Sigmoid colon (tissue), 7 donors: ENCODE data around the gene ZNF217. TPM values are rescaled to one million over a fixed set of nuclear protein-coding genes. Genes with fewer than 3 reads are reported as not detected.
"Not testable (repeated sequence)": the region's sequence is repeated elsewhere in the genome, so short reads cannot be mapped to it uniquely, and the experiment has no call there.

Experiments used
- DNase-seq: peaks from one replicate; pipeline ENCODE4 v3.0.0-alpha.2; 2019
- H3K27ac ChIP-seq, 4 donors: fragments of 200-600 bp; sonication (generic); one replicate each; pipeline ENCODE4 v1.5.1; 2016 to 2019; ENCODE audit warnings: mild to moderate bottlenecking in 1 of 4
- H3K27me3 ChIP-seq, 3 donors: fragments of 200-600 bp; sonication (generic); one replicate each; pipeline ENCODE4 v1.5.1; 2019; ENCODE audit warnings: mild to moderate bottlenecking in 1 of 3
- H3K36me3 ChIP-seq, 4 donors: fragments of 200-600 bp; sonication (generic); one replicate each; pipeline ENCODE4 v1.5.1; 2016 to 2019
- H3K4me1 ChIP-seq, 4 donors: fragments of 200-600 bp; sonication (generic); one replicate each; pipeline ENCODE4 v1.5.1; 2017 to 2019
- H3K4me3 ChIP-seq, 4 donors: fragments of 200-600 bp; sonication (generic); one replicate each; pipeline ENCODE4 v1.5.1; 2017 to 2019; ENCODE audit warnings: mild to moderate bottlenecking in 2 of 4, moderate library complexity in 1 of 4
- H3K9me3 ChIP-seq, 4 donors: fragments of 200-600 bp in 3 of 4; sonication (generic) in 3 of 4; one replicate each; pipeline versions ENCODE4 v1.5.1 to v1.6.1; 2013 to 2019
- EP300 ChIP-seq, 4 donors: sonication (generic); formaldehyde crosslinking; IDR thresholded peaks; one replicate each; pipeline ENCODE4 v1.6.1; 2017; ENCODE audit warnings: antibody characterized with exemption in 4 of 4
- POLR2A ChIP-seq, 2 donors: fragments of 450-650 bp; IDR thresholded peaks; one replicate each; pipeline ENCODE4 v1.6.1; 2016; ENCODE audit warnings: antibody characterized with exemption in 2 of 2, mild to moderate bottlenecking in 2 of 2, moderate library complexity in 2 of 2
- POLR2AphosphoS5 ChIP-seq, 4 donors: sonication (generic); formaldehyde crosslinking; IDR thresholded peaks; one replicate each; pipeline ENCODE4 v1.6.1; 2017; ENCODE audit warnings: antibody characterized with exemption in 4 of 4
- WGBS, 2 donors: extraction: QIAGEN DNeasy Blood & Tissue Kit; methylation state at CpG; one replicate each; pipeline ENCODE4 v1.1.7; 2013; 5-methylcytosine and 5-hydroxymethylcytosine counted together
- intact Hi-C: fragments of 100-400 bp; cut with DNase I; formaldehyde crosslinking; loops from one replicate; pipeline ENCODE4 v1.15.1; 2023
- polyA plus RNA-seq, 3 donors: library from polyadenylated mRNA; stranded (reverse); fragments of 200-250 nt; gene quantifications; one replicate each; pipeline ENCODE4 v1.2.3, GENCODE V29; 2013
- total RNA-seq, 4 donors: library from RNA; depleted of rRNA; stranded (reverse); fragments of >200 nt; gene quantifications; one replicate each; pipeline ENCODE4 v1.1.0, GENCODE V29; 2016
- TF ChIP-seq, protein P1 (sequence below), 4 experiments: fragments of 450-650 bp in 3 of 4; fragments of 200-600 bp in 1 of 4; IDR thresholded peaks; one replicate each; pipeline ENCODE4 v1.5.1; 2016 to 2019; ENCODE audit warnings: antibody characterized with exemption in 4 of 4, mild to moderate bottlenecking in 3 of 4, moderate library complexity in 2 of 4
- donor health status: healthy with polysubstance abuse.
- donor health status: Bipolar disorder and iron deficiency.
- donor health status: healthy.

Gene ZNF217
- total and polyA plus RNA-seq, 7 donors, result 11.4 to 27.0 (median 18.4) TPM

DNA sequence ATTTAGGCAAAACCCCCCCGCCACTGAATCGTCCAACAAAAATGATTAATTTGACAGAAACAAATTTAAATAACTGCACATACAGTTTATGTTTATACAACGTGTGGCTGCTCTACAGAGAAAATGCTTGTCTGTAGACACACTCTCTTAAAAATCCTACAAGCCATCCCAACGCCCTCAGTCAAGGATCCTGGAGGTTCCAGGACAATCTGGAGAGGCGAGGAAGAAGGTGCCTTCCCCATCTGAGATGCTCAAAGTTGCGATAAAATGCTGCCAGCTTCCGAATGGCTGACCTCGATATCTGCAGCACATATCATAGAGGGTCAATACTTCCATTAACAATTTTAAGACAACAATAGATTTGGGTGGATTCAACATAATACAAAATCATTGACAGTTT, 25.3 kb downstream of the ZNF217 start:
- WGBS, 2 donors, result 87 to 93% methylated on average over 8 of the region's 8 CpGs
- intact Hi-C loops, result no loop called here
- no peak for DNase-seq

DNA sequence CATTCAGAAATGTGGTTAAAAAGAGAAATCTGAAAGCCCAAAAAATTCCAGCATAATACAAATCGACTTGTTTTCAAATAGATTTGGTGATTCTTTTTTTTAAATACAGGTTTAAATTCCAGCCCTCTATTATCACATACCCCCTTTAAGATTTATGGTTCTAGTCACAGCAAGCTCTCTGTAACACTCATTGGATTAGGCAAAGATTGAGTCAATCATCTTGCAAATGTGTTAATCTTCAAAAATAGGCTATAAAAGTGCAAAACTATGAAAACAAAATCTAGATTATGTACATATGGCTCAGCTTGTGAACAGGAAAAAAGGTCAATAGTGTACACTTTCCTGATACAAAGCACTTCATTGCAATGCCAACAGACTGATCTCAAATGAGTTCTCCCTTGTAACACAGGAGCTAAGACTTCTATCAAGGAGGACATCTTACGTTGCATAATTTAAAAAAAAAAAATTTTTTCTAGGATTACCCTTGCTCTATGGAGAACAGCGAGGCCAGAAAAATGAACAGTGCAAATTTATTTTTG, 26.2 kb downstream of the ZNF217 start:
- peaks cover 0 to 27% (median 4%) of the 10 kb centered on the region in 4 donors for H3K36me3 ChIP-seq
- no peak for DNase-seq
- intact Hi-C loops, result no loop called here
- WGBS, 2 donors, result 87 to 89% methylated on average over 3 of the region's 3 CpGs
- no peak overlapping the region for H3K4me3 ChIP-seq
- peaks cover 0 to 17% (median 13%) of the 10 kb centered on the region in 4 donors for H3K4me1 ChIP-seq
- TF ChIP-seq EP300 (IDR thresholded peaks at IDR 0.05) (no peak), POLR2A (IDR thresholded peaks at IDR 0.05) (no peak), POLR2AphosphoS5 (IDR thresholded peaks at IDR 0.05) (no peak)
- TF ChIP-seq, protein P1, sequence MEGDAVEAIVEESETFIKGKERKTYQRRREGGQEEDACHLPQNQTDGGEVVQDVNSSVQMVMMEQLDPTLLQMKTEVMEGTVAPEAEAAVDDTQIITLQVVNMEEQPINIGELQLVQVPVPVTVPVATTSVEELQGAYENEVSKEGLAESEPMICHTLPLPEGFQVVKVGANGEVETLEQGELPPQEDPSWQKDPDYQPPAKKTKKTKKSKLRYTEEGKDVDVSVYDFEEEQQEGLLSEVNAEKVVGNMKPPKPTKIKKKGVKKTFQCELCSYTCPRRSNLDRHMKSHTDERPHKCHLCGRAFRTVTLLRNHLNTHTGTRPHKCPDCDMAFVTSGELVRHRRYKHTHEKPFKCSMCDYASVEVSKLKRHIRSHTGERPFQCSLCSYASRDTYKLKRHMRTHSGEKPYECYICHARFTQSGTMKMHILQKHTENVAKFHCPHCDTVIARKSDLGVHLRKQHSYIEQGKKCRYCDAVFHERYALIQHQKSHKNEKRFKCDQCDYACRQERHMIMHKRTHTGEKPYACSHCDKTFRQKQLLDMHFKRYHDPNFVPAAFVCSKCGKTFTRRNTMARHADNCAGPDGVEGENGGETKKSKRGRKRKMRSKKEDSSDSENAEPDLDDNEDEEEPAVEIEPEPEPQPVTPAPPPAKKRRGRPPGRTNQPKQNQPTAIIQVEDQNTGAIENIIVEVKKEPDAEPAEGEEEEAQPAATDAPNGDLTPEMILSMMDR (IDR thresholded peaks at IDR 0.05), result no peak
- no peak overlapping the region for H3K27ac ChIP-seq
- no peaks in the 10 kb centered on the region for H3K9me3 ChIP-seq
- H3K27me3 ChIP-seq, result no peaks in the 10 kb centered on the region

More for the DNA sequence above, 25.3 kb downstream of the ZNF217 start:
- Histone ChIP-seq H3K9me3 (no peaks in the 10 kb centered on the region), H3K4me1 (peaks cover 0 to 21% (median 13%) of the 10 kb centered on the region in 4 donors), H3K27me3 (no peaks in the 10 kb centered on the region), H3K27ac (no peak overlapping the region), H3K4me3 (no peak overlapping the region), H3K36me3 (peaks cover 0 to 28% (median 4%) of the 10 kb centered on the region in 4 donors)
- no peak for TF ChIP-seq EP300 (IDR thresholded peaks at IDR 0.05)
- no peak for TF ChIP-seq POLR2AphosphoS5 (IDR thresholded peaks at IDR 0.05)
- TF ChIP-seq, protein P1 (IDR thresholded peaks at IDR 0.05), result no peak
- TF ChIP-seq POLR2A (IDR thresholded peaks at IDR 0.05), result no peak

DNA sequence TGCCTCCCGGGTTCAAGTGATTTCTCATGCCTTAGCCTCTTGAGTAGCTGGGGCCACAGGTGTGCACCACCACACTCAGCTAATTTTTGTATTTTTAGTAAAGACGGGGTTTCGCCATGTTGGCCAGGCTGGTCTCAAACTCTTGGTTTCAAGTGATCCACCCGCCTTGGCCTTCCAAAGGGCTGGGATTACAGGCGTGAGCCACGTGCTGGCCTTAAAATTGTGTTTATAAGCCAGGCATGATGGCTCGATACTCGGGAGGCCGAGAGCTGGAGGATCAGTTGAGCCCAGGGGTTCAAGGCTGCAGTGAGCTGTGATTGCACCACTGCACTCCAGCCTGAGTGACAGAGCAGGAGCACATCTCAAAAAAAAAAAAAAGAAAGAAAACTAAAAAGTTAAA, 27.0 kb downstream of the ZNF217 start:
- H3K27me3 ChIP-seq, intact Hi-C loops, H3K9me3 ChIP-seq, DNase-seq, H3K4me3 ChIP-seq, H3K27ac ChIP-seq: not testable (repeated sequence)
- H3K4me1 ChIP-seq, result peaks cover 0 to 17% (median 13%) of the 10 kb centered on the region in 4 donors
- WGBS, 2 donors, result 95 to 96% methylated on average over 9 of the region's 9 CpGs
- peaks cover 0 to 20% (median 4%) of the 10 kb centered on the region in 4 donors for H3K36me3 ChIP-seq

DNA sequence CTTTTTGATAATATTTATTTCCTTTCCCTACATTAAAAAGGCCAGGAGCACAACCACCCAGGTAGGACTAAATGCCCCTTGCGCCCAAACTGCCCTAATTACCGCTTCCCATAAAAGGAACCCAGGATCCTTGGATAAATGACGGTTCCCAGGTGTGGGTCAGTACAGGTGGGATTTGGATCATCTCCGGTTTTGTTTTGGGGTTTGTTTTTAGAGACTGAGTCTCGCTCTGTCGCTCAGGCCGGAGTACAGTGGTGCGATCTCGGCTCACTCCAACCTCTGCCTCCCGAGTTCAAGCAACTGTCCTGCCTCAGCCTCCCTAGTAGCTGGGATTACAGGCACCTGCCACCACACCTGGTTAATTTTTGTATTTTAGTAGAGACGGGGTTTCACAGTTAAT, 28.4 kb downstream of the ZNF217 start:
- WGBS, 2 donors, result 94 to 96% methylated on average over 11 of the region's 11 CpGs
- H3K4me3 ChIP-seq, result no peak overlapping the region
- no peak overlapping the region for H3K27ac ChIP-seq

DNA sequence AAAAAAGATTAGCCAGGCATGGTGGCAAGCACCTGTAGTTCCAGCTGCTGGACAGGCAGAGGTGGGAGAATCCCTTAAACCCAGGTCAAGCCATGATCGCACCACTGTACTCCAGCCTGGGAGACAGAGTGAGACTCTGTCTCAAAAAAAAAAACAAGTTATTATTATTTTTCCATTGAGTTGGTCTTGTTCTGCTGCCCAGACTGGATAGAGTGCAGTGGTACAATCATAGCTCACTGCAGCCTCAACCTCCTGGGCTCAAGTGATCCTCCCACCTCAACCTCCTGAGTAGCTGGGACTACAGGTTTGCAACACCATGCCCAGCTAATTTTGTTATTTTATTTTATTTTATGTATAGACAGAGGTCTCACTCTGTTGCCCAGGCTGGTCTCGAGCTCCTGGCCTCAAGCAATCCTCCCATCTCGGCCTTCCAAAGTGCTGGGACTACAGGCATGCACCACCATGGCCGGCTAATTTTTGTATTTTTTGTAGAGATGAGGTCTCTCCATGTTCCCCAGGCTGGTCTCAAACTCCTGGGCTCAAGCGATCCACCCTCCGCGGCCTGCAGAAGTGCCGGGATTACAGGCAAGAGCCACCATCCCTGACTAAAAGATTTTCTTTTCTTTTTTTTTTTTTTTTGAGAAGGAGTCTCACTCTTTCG, 31.4 kb downstream of the ZNF217 start:
- H3K4me1 ChIP-seq, H3K9me3 ChIP-seq, H3K4me3 ChIP-seq, H3K27me3 ChIP-seq, intact Hi-C loops, H3K27ac ChIP-seq: not testable (repeated sequence)
- WGBS, 2 donors, result 97% methylated on average over 9 of the region's 9 CpGs
- peaks cover 0 to 11% (median 1%) of the 10 kb centered on the region in 4 donors for H3K36me3 ChIP-seq
- peak; percentile 47 for DNase-seq

More for the DNA sequence above, 28.4 kb downstream of the ZNF217 start:
- peaks cover 0 to 16% (median 1%) of the 10 kb centered on the region in 4 donors for H3K36me3 ChIP-seq
- no peaks in the 10 kb centered on the region for H3K27me3 ChIP-seq
- no peaks in the 10 kb centered on the region for H3K9me3 ChIP-seq
- H3K4me1 ChIP-seq, result peaks cover 0 to 9% (median 3%) of the 10 kb centered on the region in 4 donors
- intact Hi-C loops, result no loop called here
- TF ChIP-seq EP300 (IDR thresholded peaks at IDR 0.05) (no peak), POLR2A (IDR thresholded peaks at IDR 0.05) (no peak), POLR2AphosphoS5 (IDR thresholded peaks at IDR 0.05) (no peak)
- TF ChIP-seq, protein P1 (IDR thresholded peaks at IDR 0.05), result no peak
- DNase-seq, result no peak
